Endothelial cell of umbilical vein (primary cell): Measurements from ENCODE around the gene VPS11. TPM values are rescaled to one million over a fixed set of nuclear protein-coding genes. Genes with fewer than 3 reads are reported as not detected.

Experiments
- BruUV-seq: library from RNA; stranded (reverse); fragments of 400-500 nt; replicated peaks from 2 replicates; lab custom pipeline; 2021; lab: Mats Ljungman, UMichigan
- CTCF ChIA-PET: fragments of 300-600, 350-600 bp; sonication (Branson Sonifier 250); formaldehyde crosslinking; loops from one replicate; lab custom pipeline; 2021; ENCODE audit warnings: antibody characterized with exemption, inconsistent platforms; lab: Charles Lee
- POLR2A ChIA-PET: fragments of 300-600, 350-600 bp; sonication (Branson Sonifier 250); formaldehyde crosslinking; loops from one replicate; lab custom pipeline; 2021; ENCODE audit warnings: antibody characterized with exemption, inconsistent platforms; lab: Charles Lee
- DNase-seq: peaks from one replicate; pipeline ENCODE4 v3.0.0-alpha.2; 2011; ENCODE audit warnings: low read depth, low spot score
- FAIRE-seq: peaks from 2 replicates; lab custom pipeline; 2011; peaks lifted over from hg19 to GRCh38; lab: Jason Lieb, UNC
- H2AFZ ChIP-seq: 2 replicates; pipeline ENCODE4 v1.6.0; 2012; ENCODE audit warnings: low read depth, low read length, control low read depth, inconsistent platforms
- H3K27ac ChIP-seq: 2 replicates; pipeline ENCODE4 v1.5.1; 2011; ENCODE audit warnings: low read depth, mild to moderate bottlenecking, control low read depth, low read length, moderate library complexity; ENCODE audit not compliant: insufficient read depth
- H3K27me3 ChIP-seq, 2 experiments: 2 replicates each; pipeline versions ENCODE4 v1.6.0 to v1.6.1; 2011; ENCODE audit warnings: low read length in 2 of 2, mixed read lengths in 1 of 2; ENCODE audit not compliant: control insufficient read depth in 2 of 2, insufficient read depth in 2 of 2
- H3K36me3 ChIP-seq, 2 experiments: 2 replicates in 1 of 2; 3 replicates in 1 of 2; pipeline ENCODE4 v1.5.1; 2011; ENCODE audit warnings: low read length in 2 of 2, mild to moderate bottlenecking in 1 of 2, moderate library complexity in 1 of 2; ENCODE audit not compliant: control insufficient read depth in 2 of 2, insufficient read depth in 2 of 2; ENCODE audit errors: extremely low read depth in 1 of 2
- H3K4me1 ChIP-seq: 3 replicates; pipeline ENCODE4 v1.5.1; 2011; ENCODE audit warnings: mild to moderate bottlenecking, low read length; ENCODE audit not compliant: control insufficient read depth, insufficient read depth; ENCODE audit errors: extremely low read depth
- H3K4me2 ChIP-seq: 2 replicates; pipeline ENCODE4 v1.6.1; 2011; ENCODE audit warnings: low read length, control low read depth, mixed read lengths; ENCODE audit not compliant: insufficient read depth
- H3K4me3 ChIP-seq, 3 experiments: fragments of 200-600 bp in 1 of 3; sonication (generic), shearing (Covaris generic) in 1 of 3; replicated peaks in 1 of 3; 2 replicates each; pipeline ENCODE4 v1.5.1; 2011 to 2016; ENCODE audit warnings: control low read depth in 3 of 3, low read length in 3 of 3, mild to moderate bottlenecking in 2 of 3, inconsistent platforms in 1 of 3, low read depth in 1 of 3, moderate library complexity in 1 of 3; ENCODE audit not compliant: insufficient read depth in 1 of 3
- H3K79me2 ChIP-seq: 2 replicates; pipeline ENCODE4 v1.6.0; 2012; ENCODE audit warnings: low read length, inconsistent platforms; ENCODE audit not compliant: control insufficient read depth, insufficient read depth
- H3K9ac ChIP-seq: replicated peaks from 2 replicates; pipeline ENCODE3; 2011; ENCODE audit warnings: low read length, control low read depth; ENCODE audit not compliant: insufficient read depth; ENCODE audit errors: extremely low read depth
- H3K9me1 ChIP-seq: replicated peaks from 3 replicates; pipeline ENCODE4 v1.6.0; 2011; ENCODE audit warnings: mild to moderate bottlenecking, low read length; ENCODE audit not compliant: control insufficient read depth, insufficient read depth; ENCODE audit errors: extremely low read depth
- H3K9me3 ChIP-seq: replicated peaks from 2 replicates; pipeline ENCODE4 v1.5.1; 2012; ENCODE audit warnings: low read length, inconsistent platforms; ENCODE audit not compliant: control insufficient read depth, insufficient read depth
- H4K20me1 ChIP-seq: replicated peaks from 2 replicates; pipeline ENCODE3; 2011; ENCODE audit warnings: mild to moderate bottlenecking, low read length; ENCODE audit not compliant: control insufficient read depth, insufficient read depth; ENCODE audit errors: extremely low read depth
- EZH2 ChIP-seq: IDR thresholded peaks from 2 replicates; pipeline ENCODE4 v1.6.1; 2012; ENCODE audit warnings: borderline replicate concordance, low read depth, mild to moderate bottlenecking, moderate library complexity, low read length, inconsistent platforms; ENCODE audit not compliant: severe bottlenecking
- FOS ChIP-seq: IDR thresholded peaks from 2 replicates; pipeline ENCODE4 v1.6.1; 2011; ENCODE audit warnings: mild to moderate bottlenecking, low read length, moderate library complexity, borderline replicate concordance; ENCODE audit not compliant: insufficient read depth
- GATA2 ChIP-seq: IDR thresholded peaks from 2 replicates; pipeline ENCODE4 v1.7.0; 2011; ENCODE audit warnings: low read depth, mild to moderate bottlenecking, moderate library complexity, mixed read lengths, low read length; ENCODE audit not compliant: insufficient read length, insufficient read depth
- JUN ChIP-seq: IDR thresholded peaks from 2 replicates; pipeline ENCODE4 v1.6.1; 2011; ENCODE audit warnings: borderline replicate concordance, low read depth; ENCODE audit not compliant: insufficient read length, insufficient read depth
- MAX ChIP-seq: IDR thresholded peaks from 2 replicates; pipeline ENCODE4 v1.6.1; 2011; ENCODE audit not compliant: insufficient read depth, insufficient read length
- MYC ChIP-seq: IDR thresholded peaks from one replicate; pipeline ENCODE4 v1.6.1; 2011; ENCODE audit warnings: mild to moderate bottlenecking, low read depth, low read length
- POLR2A ChIP-seq: IDR thresholded peaks from 2 replicates; pipeline ENCODE4 v1.6.1; 2012; ENCODE audit warnings: low read depth, mild to moderate bottlenecking, control low read depth, low read length
- POLR2AphosphoS5 ChIP-seq: IDR thresholded peaks from 2 replicates; pipeline ENCODE4 v1.6.1; 2012; ENCODE audit warnings: low read depth, mild to moderate bottlenecking, control low read depth, low read length, moderate library complexity; ENCODE audit not compliant: insufficient read depth
- dilution Hi-C: fragments of 300-500 bp; cut with MboI; formaldehyde crosslinking; loops from one replicate; pipeline ENCODE4 v1.15.0; 2019; ENCODE audit warnings: low sequenced_read_pairs; ENCODE audit not compliant: extremely low pct_ligation_motif_present
- intact Hi-C: fragments of 100-400 bp; cut with micrococcal nuclease; formaldehyde crosslinking; loops from one replicate; pipeline ENCODE4 v1.10.0; 2022
- polyA plus RNA-seq, 4 experiments: library from polyadenylated mRNA; depleted of rRNA in 3 of 4; stranded (reverse) in 3 of 4; unstranded in 1 of 4; fragments of >200 nt; gene quantifications; 2 replicates each; pipeline versions ENCODE4 v1.2.1 to v1.2.3, GENCODE V29; 2011 to 2012; ENCODE audit warnings: missing spikeins in 1 of 4
- total RNA-seq: library from RNA; stranded (reverse); gene quantifications from 2 replicates; pipeline ENCODE4 v1.2.3, GENCODE V29; 2021
- TF ChIP-seq, protein P1 (sequence below), 2 donors: IDR thresholded peaks; 1 replicate in 1 of 2; 2 replicates in 1 of 2; pipeline ENCODE4 v1.5.1; 2011; ENCODE audit warnings: low read length in 2 of 2, mild to moderate bottlenecking in 2 of 2, moderate library complexity in 2 of 2, control low read depth in 1 of 2, inconsistent platforms in 1 of 2, low read depth in 1 of 2; ENCODE audit not compliant: insufficient read depth in 1 of 2; ENCODE audit errors: extremely low read depth in 1 of 2

The VPS11 gene
- total and polyA plus RNA-seq, 2 donors (not counting 3 experiments of a cell fraction or from before 2014, with no cell fraction given) = 26.4 to 31.0 TPM

DNA sequence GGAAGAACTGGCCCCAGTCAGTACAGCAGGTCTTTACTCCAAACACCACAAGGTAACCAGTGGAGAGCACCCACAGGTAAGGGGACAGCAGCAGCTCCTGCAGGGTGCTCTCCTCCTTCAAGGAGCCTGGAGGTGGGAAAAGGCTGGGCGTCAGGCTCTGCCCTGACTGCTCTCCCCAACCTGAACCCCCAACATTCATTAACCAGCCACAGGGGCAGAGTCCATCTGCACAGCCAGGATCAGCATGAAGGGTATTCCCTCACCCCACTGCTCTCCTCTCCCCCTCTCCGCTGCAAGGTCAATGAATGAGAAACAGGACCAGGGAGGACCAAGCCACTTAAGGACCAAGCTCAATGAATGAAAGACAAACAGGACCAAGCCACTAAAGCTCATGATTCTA, 40.6 kb upstream of the VPS11 start:
- no peaks in the 10 kb centered on the region for H3K9me3 ChIP-seq
- dilution Hi-C loops (no loop called here), intact Hi-C loops (no loop called here)
- no peak overlapping the region for H3K27ac ChIP-seq
- FAIRE-seq (no peak), DNase-seq (no peak)
- no peaks in the 10 kb centered on the region for H3K9me1 ChIP-seq
- H3K4me3 ChIP-seq = no peak overlapping the region
- no peaks in the 10 kb centered on the region for H3K79me2 ChIP-seq
- H3K27me3 ChIP-seq = no peaks in the 10 kb centered on the region
- peaks cover 3 to 19% of the 10 kb centered on the region in 2 experiments for H3K36me3 ChIP-seq
- ChIA-PET POLR2A (no interaction called here), CTCF (interaction anchor here (1.0 kb wide), 1 partner anchor 12 kb away, joined by 3 read pairs; no protein-coding TSS in a partner anchor)
- no peak overlapping the region for H3K4me2 ChIP-seq
- H2AFZ ChIP-seq = no peak overlapping the region
- TF ChIP-seq FOS (no peak), POLR2A (no peak), EZH2 (no peak), MYC (no peak), POLR2AphosphoS5 (no peak), JUN (no peak), GATA2 (no peak), MAX (no peak)
- TF ChIP-seq, protein P1, sequence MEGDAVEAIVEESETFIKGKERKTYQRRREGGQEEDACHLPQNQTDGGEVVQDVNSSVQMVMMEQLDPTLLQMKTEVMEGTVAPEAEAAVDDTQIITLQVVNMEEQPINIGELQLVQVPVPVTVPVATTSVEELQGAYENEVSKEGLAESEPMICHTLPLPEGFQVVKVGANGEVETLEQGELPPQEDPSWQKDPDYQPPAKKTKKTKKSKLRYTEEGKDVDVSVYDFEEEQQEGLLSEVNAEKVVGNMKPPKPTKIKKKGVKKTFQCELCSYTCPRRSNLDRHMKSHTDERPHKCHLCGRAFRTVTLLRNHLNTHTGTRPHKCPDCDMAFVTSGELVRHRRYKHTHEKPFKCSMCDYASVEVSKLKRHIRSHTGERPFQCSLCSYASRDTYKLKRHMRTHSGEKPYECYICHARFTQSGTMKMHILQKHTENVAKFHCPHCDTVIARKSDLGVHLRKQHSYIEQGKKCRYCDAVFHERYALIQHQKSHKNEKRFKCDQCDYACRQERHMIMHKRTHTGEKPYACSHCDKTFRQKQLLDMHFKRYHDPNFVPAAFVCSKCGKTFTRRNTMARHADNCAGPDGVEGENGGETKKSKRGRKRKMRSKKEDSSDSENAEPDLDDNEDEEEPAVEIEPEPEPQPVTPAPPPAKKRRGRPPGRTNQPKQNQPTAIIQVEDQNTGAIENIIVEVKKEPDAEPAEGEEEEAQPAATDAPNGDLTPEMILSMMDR (IDR thresholded peaks at IDR 0.05; ENCODE audit: extremely low read depth in 1 of 2, insufficient read depth in 1 of 2, low read depth in 1 of 2, low read length in 2 of 2) = no peak
- no TSS peak for BruUV-seq
- no peaks in the 10 kb centered on the region for H4K20me1 ChIP-seq
- no peak overlapping the region for H3K9ac ChIP-seq
- H3K4me1 ChIP-seq = peaks cover 16% of the 10 kb centered on the region
